ENCODE data around the gene PHF12.

PHF12 gene

GRCh38 chr17:28911411-28912045 is 39.8 kb downstream of the PHF12 start:
- TF ChIP-seq CSDC2 (CRISPR knock-in tag; IDR thresholded peaks at IDR 0.05) (no peak), BACH2 (CRISPR knock-in tag; IDR thresholded peaks at IDR 0.05; ENCODE audit: borderline replicate concordance) (no peak), ZNF565 (CRISPR knock-in tag; conservative IDR thresholded peaks at IDR 0.05; ENCODE audit: low read depth) (no peak), ESRRG (CRISPR knock-in tag; IDR thresholded peaks at IDR 0.05) (no peak), POU6F1 (CRISPR knock-in tag; IDR thresholded peaks at IDR 0.05; ENCODE audit: borderline replicate concordance, low read depth) (no peak), ZFP30 (CRISPR knock-in tag; IDR thresholded peaks at IDR 0.05) (no peak), TCF4 (CRISPR knock-in tag; IDR thresholded peaks at IDR 0.05; ENCODE audit: borderline replicate concordance) (no peak), TOX (CRISPR knock-in tag; IDR thresholded peaks at IDR 0.05; ENCODE audit: borderline replicate concordance) (no peak), PPARA (CRISPR knock-in tag; IDR thresholded peaks at IDR 0.05; ENCODE audit: borderline replicate concordance) (no peak), PATZ1 (CRISPR knock-in tag; IDR thresholded peaks at IDR 0.05; ENCODE audit: borderline replicate concordance) (no peak), ZNF70 (CRISPR knock-in tag; IDR thresholded peaks at IDR 0.05) (no peak), ZFP3 (CRISPR knock-in tag; IDR thresholded peaks at IDR 0.05) (no peak), CSRNP3 (CRISPR knock-in tag; IDR thresholded peaks at IDR 0.05) (no peak), OSR1 (CRISPR knock-in tag; IDR thresholded peaks at IDR 0.05) (no peak)
- no peak for ATAC-seq

- no peak for TF ChIP-seq TSHZ2 (CRISPR knock-in tag; IDR thresholded peaks at IDR 0.05)
- no peak for TF ChIP-seq GLIS3 (CRISPR knock-in tag; IDR thresholded peaks at IDR 0.05)
- TF ChIP-seq ZNF70 (CRISPR knock-in tag; IDR thresholded peaks at IDR 0.05), result no peak
- no peak for TF ChIP-seq ZNF8 (CRISPR knock-in tag; IDR thresholded peaks at IDR 0.05)
- no peak for TF ChIP-seq TOX (CRISPR knock-in tag; IDR thresholded peaks at IDR 0.05; ENCODE audit: borderline replicate concordance)
- no peak for TF ChIP-seq ZFP30 (CRISPR knock-in tag; IDR thresholded peaks at IDR 0.05)
- TF ChIP-seq ZFP3 (CRISPR knock-in tag; IDR thresholded peaks at IDR 0.05), result no peak
- TF ChIP-seq BACH2 (CRISPR knock-in tag; IDR thresholded peaks at IDR 0.05; ENCODE audit: borderline replicate concordance), result no peak
- TF ChIP-seq ESRRG (CRISPR knock-in tag; IDR thresholded peaks at IDR 0.05), result no peak
- no peak for ATAC-seq
Measured at GRCh38 chr17:28910534-28910933, 40.8 kb downstream of the PHF12 start.

- peak; percentile 62 for ATAC-seq
- TF ChIP-seq ZNF565 (CRISPR knock-in tag; conservative IDR thresholded peaks at IDR 0.05; ENCODE audit: low read depth) (no peak), ISL1 (CRISPR knock-in tag; IDR thresholded peaks at IDR 0.05) (no peak), CSDC2 (CRISPR knock-in tag; IDR thresholded peaks at IDR 0.05) (no peak), ARNTL (CRISPR knock-in tag; IDR thresholded peaks at IDR 0.05; ENCODE audit: borderline replicate concordance, low read depth) (no peak)
Measured at GRCh38 chr17:28908640-28909167, 42.6 kb downstream of the PHF12 start.
